ENCODE measurements around the gene SP7. TPM values are rescaled to one million over a fixed set of nuclear protein-coding genes. Genes with fewer than 3 reads are reported as not detected.
"Not testable (repeated sequence)": the region's sequence is repeated elsewhere in the genome, so short reads cannot be mapped to it uniquely, and the experiment has no call there.

SP7 gene
- total RNA-seq, 2 donors from 2014 or later, result not detected

GRCh38 chr12:53333289-53333688 is 2.9 kb downstream of the SP7 start:
- H3K9me3 Mint-ChIP-seq, result no peaks in the 10 kb centered on the region
- no peak overlapping the region for H3K4me3 ChIP-seq (ENCODE audit: low read length)
- no peak for DNase-seq
- TF ChIP-seq, protein P1, sequence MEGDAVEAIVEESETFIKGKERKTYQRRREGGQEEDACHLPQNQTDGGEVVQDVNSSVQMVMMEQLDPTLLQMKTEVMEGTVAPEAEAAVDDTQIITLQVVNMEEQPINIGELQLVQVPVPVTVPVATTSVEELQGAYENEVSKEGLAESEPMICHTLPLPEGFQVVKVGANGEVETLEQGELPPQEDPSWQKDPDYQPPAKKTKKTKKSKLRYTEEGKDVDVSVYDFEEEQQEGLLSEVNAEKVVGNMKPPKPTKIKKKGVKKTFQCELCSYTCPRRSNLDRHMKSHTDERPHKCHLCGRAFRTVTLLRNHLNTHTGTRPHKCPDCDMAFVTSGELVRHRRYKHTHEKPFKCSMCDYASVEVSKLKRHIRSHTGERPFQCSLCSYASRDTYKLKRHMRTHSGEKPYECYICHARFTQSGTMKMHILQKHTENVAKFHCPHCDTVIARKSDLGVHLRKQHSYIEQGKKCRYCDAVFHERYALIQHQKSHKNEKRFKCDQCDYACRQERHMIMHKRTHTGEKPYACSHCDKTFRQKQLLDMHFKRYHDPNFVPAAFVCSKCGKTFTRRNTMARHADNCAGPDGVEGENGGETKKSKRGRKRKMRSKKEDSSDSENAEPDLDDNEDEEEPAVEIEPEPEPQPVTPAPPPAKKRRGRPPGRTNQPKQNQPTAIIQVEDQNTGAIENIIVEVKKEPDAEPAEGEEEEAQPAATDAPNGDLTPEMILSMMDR (conservative IDR thresholded peaks at IDR 0.05), result no peak
- no peaks in the 10 kb centered on the region for H3K27me3 ChIP-seq (ENCODE audit: control insufficient read depth, insufficient read depth, low read length, poor library complexity, severe bottlenecking)
- no peak overlapping the region for H3K4me3 Mint-ChIP-seq
- H3K27ac Mint-ChIP-seq, result no peak overlapping the region
- no peaks in the 10 kb centered on the region for H3K36me3 ChIP-seq (ENCODE audit: control insufficient read depth, insufficient read depth, low read length)
- WGBS, 2 experiments (ENCODE audit: insufficient coverage in 1 of 2, insufficient read length in 1 of 2), result 87 to 92% methylated on average over 2 to 4 of the region's 4 CpGs
- H3K27me3 Mint-ChIP-seq (ENCODE audit: insufficient read depth), result peaks cover 41% of the 10 kb centered on the region
- H3K27ac ChIP-seq (ENCODE audit: low read depth, low read length), result no peak overlapping the region
- peaks cover 7% of the 10 kb centered on the region for H3K4me1 Mint-ChIP-seq
- no peaks in the 10 kb centered on the region for H3K4me1 ChIP-seq (ENCODE audit: control insufficient read depth, insufficient read depth, low read length)
- H3K36me3 Mint-ChIP-seq (ENCODE audit: low read depth), result no peaks in the 10 kb centered on the region
- H3K9me3 ChIP-seq (ENCODE audit: control insufficient read depth, low read length), result no peaks in the 10 kb centered on the region
- H3K9ac ChIP-seq (ENCODE audit: extremely low read depth, low read length, poor library complexity, severe bottlenecking), result no peak overlapping the region

DNA sequence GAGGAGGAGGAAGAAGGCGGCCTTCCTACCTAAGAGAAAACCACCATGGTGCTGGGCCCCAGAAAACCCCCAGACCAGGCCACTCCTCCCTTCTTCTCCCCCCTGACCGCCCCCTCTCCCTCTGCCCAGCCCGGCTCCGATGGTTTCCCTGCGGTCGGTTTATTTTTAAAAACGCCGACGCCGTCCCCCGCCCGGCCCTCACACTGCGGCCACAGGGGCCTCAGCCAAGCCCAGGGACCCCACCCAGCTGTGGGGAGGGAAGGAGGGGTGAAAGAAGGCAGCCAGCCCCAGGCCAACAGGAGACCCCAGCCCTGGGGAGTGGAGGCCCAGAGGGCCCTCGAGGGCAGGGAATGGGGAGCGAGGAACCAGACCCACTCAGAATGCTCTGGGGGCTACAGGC is 3.4 kb downstream of the SP7 start:
- Mint-ChIP-seq H3K9me3 (no peaks in the 10 kb centered on the region), H3K4me1 (peaks cover 6% of the 10 kb centered on the region), H3K4me3 (no peak overlapping the region), H3K27ac (no peak overlapping the region), H3K27me3 (ENCODE audit: insufficient read depth) (peaks cover 46% of the 10 kb centered on the region), H3K36me3 (ENCODE audit: low read depth) (no peaks in the 10 kb centered on the region)
- Histone ChIP-seq H3K36me3 (ENCODE audit: control insufficient read depth, insufficient read depth, low read length) (no peaks in the 10 kb centered on the region), H3K4me3 (ENCODE audit: low read length) (no peak overlapping the region), H3K27me3 (ENCODE audit: control insufficient read depth, insufficient read depth, low read length, poor library complexity, severe bottlenecking) (no peaks in the 10 kb centered on the region), H3K9me3 (ENCODE audit: control insufficient read depth, low read length) (no peaks in the 10 kb centered on the region), H3K9ac (ENCODE audit: extremely low read depth, low read length, poor library complexity, severe bottlenecking) (no peak overlapping the region), H3K4me1 (ENCODE audit: control insufficient read depth, insufficient read depth, low read length) (no peaks in the 10 kb centered on the region), H3K27ac (ENCODE audit: low read depth, low read length) (no peak overlapping the region)
- DNase-seq, result no peak
- TF ChIP-seq, protein P1 (conservative IDR thresholded peaks at IDR 0.05), result no peak
- WGBS, 2 experiments (ENCODE audit: insufficient coverage in 1 of 2, insufficient read length in 1 of 2), result 90 to 100% methylated on average over 2 to 14 of the region's 15 CpGs

DNA sequence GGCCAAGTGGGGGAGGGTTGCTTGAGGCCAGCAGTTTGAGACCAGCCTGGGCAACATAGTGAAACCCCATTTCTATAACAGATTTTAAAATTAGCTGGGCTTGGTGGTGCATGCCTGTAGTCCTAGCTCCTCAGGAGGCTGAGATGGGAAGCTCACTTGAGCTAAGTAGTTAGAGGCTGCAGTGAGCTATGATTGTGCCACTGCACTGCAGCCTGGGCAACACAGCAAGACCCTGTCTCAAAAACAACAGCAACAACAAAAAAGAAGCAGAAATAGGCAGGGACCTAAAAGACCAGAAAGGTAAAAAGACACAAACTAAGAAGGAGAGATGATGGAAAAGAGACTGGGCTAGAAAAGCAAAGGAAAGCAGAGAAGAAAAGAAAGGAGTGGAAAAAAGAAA is 3.8 kb downstream of the SP7 start:
- not testable (repeated sequence) for H3K36me3 ChIP-seq (ENCODE audit: control insufficient read depth, insufficient read depth, low read length); H3K9ac ChIP-seq (ENCODE audit: extremely low read depth, low read length, poor library complexity, severe bottlenecking); H3K4me1 Mint-ChIP-seq; H3K27ac Mint-ChIP-seq; H3K27me3 ChIP-seq (ENCODE audit: control insufficient read depth, insufficient read depth, low read length, poor library complexity, severe bottlenecking); H3K9me3 Mint-ChIP-seq; H3K4me3 ChIP-seq (ENCODE audit: low read length); H3K4me1 ChIP-seq (ENCODE audit: control insufficient read depth, insufficient read depth, low read length); H3K4me3 Mint-ChIP-seq; DNase-seq; H3K27ac ChIP-seq (ENCODE audit: low read depth, low read length); H3K36me3 Mint-ChIP-seq (ENCODE audit: low read depth); H3K9me3 ChIP-seq (ENCODE audit: control insufficient read depth, low read length)
- H3K27me3 Mint-ChIP-seq (ENCODE audit: insufficient read depth), result peaks cover 50% of the 10 kb centered on the region

DNA sequence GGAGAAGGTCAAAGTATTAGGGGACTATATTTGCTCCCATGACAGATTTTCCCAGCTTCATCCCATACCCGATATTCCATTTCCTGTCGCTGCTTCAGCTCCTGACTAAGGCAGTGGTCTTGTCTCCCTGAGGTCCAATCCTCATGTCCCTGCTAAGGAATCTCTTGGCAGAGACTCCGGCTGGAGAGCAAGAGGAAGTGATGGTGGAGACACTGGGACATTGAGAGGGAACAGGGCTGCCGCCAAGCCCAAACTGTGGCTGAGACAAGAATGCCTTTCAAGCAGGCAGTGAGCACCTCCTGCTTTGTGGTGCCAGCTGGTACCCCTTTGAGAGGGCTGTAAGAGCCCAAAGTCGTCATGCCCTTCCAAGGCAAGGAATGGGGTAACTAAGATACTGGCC is 5.5 kb downstream of the SP7 start:
- Histone ChIP-seq H3K4me3 (ENCODE audit: low read length) (no peak overlapping the region), H3K9me3 (ENCODE audit: control insufficient read depth, low read length) (no peaks in the 10 kb centered on the region), H3K9ac (ENCODE audit: extremely low read depth, low read length, poor library complexity, severe bottlenecking) (no peak overlapping the region), H3K36me3 (ENCODE audit: control insufficient read depth, insufficient read depth, low read length) (no peaks in the 10 kb centered on the region), H3K4me1 (ENCODE audit: control insufficient read depth, insufficient read depth, low read length) (peaks cover 5% of the 10 kb centered on the region), H3K27me3 (ENCODE audit: control insufficient read depth, insufficient read depth, low read length, poor library complexity, severe bottlenecking) (peaks cover 7% of the 10 kb centered on the region), H3K27ac (ENCODE audit: low read depth, low read length) (no peak overlapping the region)
- TF ChIP-seq, protein P1 (conservative IDR thresholded peaks at IDR 0.05), result no peak
- H3K27ac Mint-ChIP-seq, result no peak overlapping the region
- no peak for DNase-seq
- no peak overlapping the region for H3K4me3 Mint-ChIP-seq
- 89 to 92% methylated on average over 5 of the region's 5 CpGs for WGBS, 2 experiments (ENCODE audit: insufficient coverage in 1 of 2, insufficient read length in 1 of 2)
- H3K9me3 Mint-ChIP-seq, result no peaks in the 10 kb centered on the region
- H3K36me3 Mint-ChIP-seq (ENCODE audit: low read depth), result no peaks in the 10 kb centered on the region
- H3K4me1 Mint-ChIP-seq, result peaks cover 10% of the 10 kb centered on the region
- H3K27me3 Mint-ChIP-seq (ENCODE audit: insufficient read depth), result peaks cover 56% of the 10 kb centered on the region
